ENCODE measurements around the gene ISYNA1.

ISYNA1 gene
- 18.0 to 29.0 reads per million in 2 donors for total RNA-seq

DNA sequence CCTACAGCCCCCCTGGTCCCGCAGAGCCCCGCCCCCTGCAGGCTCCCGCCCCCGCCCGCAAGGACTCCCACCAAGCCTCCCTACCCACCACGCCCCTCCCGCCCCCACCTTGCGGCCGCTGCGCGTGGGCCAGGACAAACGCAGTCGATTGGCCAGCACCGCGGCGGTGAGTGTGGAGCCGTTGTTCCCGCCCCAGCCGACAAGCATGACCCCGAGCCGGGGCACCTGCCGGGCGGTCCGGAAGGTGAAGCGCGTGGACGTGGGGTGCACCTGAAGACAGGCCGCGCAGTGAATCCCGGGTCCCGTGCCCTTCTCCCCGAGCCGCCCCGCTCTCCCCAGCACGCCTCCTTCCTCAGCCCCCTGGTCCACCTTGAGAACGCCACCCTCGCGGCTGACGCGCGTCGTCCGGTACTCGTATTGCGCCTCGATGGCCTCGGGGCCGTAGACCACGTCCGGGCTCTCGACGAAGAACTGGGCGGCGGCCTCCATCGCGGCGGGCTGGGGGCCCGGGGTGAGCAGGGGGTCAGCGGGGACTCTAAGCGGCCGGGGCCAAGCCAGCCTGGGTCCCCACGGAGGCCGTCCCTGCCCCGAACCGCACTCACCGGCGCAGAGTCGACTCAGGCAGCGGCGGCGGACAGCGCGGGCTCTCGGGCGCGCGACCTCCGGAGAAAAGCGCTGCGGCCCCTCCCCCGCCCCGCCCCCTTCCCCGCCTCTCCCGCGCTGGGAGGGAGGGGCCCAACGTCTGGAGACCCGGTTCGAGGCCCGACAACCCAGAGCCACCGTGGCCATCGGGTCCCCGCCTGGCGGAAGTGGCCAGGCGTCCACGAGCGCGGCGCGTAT, at the start of gene ISYNA1:
Gene ISYNA1, minus strand, starts transcription at position 643 of the 840 bp plus-strand sequence. Its CDS starts 154 bp downstream, at position 489.
- peak in 2 of 5 experiments; percentile 21 to 50 for DNase-seq

DNA sequence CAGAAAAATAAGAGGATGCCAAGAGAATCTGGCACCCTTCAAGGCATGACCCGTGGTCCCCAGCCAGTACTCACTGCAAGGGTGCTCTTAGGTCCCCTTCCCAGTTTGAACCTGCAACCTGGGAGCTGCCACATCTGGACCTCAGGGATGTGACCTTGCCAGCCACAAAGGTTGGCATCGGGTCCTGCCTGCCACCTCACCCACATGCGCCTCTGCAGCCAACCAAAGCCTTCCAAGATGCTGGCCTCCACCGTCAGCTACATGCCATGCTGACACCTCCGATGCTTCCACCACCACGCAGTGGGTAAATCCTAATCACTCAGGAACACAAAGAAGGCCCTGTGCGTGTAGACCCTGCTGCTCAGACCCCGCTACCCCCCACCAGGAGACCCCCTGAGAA, 48.8 kb upstream of the ISYNA1 start:
- no peak for DNase-seq

DNA sequence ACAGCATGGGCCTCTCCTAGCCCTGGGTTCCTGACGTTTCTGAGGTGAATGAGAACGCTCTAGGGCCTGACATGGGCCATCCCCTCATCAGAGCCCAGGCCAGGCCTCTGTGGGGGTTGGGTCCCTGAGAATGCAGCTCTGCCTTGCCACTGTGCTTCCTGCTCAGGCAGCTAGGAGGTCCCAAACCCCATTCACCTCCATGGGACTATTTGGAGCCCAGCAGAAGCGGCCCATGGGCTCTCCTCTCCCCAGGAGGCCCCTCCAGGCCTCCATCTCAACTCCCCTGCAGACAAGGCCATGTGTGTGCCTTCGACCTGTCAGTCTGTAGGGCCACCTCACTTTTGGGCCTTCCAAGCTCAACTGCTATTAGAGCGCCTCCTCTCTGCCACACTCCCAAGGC, 47.1 kb upstream of the ISYNA1 start:
- DNase-seq, result no peak

GRCh38 chr19:18483119-18483890, 45.4 kb upstream of the ISYNA1 start:
- DNase-seq, result no peak

GRCh38 chr19:18481505-18482222, 43.7 kb upstream of the ISYNA1 start:
- no peak for DNase-seq

GRCh38 chr19:18480006-18480691, 42.2 kb upstream of the ISYNA1 start:
- no peak for DNase-seq

- DNase-seq, result peak in 3 of 5 experiments; percentile 38 to 78 (median 75)
Observed at GRCh38 chr19:18478545-18479311, 40.8 kb upstream of the ISYNA1 start.

DNA sequence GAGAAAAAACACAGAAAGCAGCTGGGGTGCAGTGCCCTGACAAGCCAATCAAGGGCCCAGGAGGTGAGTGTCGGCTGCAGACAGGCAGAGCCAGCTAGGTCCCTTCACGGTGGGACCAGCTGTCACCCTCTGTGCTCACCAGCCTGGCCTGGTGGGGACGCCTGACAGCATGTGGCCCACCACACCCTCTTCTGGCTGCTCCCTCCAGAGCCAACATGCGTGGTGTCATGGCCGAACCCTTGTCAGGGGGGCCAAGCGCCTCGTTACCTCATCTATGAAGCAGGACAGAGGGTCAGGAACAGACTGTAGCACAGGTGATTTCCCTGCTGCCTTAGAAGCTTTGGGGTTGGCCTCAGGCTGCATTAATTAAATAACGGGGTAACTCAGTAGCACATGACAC, 40.0 kb upstream of the ISYNA1 start:
- DNase-seq, result no peak

DNA sequence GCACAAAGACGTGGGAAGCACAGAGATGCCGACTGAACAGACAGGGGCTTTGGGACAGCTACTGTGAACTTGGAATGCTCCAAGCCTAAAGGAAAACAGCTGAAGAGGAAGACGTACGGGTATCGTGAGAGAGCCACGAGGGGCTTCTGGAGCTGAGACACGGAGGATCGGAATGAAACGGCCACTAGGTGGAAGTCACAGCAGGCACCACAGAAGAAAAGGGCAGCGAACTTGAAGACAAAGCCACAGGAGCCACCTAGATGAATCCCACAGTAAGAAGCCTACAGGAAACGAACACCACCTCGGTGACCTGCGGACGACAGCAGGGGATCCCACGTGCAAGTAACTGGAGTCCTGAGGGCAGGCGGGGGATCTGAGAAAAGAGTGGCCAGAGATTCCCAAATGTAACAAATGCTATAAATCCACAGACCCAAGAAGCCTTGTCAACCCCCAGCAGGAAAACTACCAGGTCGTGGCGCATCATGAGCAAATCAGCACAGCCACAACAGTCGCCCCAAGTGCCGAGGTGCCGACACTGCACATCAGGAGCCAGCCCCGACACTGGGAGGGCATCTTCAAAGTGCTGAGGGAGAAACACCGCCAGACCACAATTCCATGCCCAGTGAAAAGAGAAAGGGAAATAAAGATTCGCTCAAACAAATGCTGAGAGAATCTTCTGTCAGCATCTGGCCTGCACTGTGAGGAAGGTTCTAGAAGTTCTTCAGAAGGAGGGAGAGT, 39.3 kb upstream of the ISYNA1 start:
- DNase-seq, result peak in 1 of 5 experiments; percentile 68

DNA sequence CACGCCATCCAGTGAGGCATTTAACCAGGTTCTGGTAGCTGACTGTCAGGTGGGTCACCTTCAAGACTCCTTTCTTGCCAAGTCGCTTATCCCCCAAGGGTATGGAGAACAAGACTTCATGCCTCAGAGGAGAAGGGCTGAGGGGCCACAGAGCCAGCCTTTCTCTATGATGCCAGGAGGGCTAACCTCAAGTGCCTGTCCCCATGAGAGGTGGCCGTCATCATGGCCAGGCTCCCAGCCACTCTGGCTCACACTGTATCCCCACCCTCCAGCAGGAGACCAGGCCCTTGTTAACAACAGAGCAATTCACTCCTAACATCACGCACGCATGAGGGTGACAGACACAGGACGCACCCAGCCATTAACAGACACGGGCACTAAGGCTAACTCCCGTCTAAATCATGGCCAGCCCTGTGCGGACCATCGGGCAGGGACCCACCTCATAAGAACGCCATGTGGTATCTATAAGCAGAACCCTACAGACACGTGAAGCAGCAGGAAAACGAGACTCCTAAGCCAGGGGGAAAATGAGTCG, 38.6 kb upstream of the ISYNA1 start:
- DNase-seq, result no peak

- DNase-seq, result no peak
Observed at GRCh38 chr19:18475762-18476331, 37.9 kb upstream of the ISYNA1 start.

DNA sequence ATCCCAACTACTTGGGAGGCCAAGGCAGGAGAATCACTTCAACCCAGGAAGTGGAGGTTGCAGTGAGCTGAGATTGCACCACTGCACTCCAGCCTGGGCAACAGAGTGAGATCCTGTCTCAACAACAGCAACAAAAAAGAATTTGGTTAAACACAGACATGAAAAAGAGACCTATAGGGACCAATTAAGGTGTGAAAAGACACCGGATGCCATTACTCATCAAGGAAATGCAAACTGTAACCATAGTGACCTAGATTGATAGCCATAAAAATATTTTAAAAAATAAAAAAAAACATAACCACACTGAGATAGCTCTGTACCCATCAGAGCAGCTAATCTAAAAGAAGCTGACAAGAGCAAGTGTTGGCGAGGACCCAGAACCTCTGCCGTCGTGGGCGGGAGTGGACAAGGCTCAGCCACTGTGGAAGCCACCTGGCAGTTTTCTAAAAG, 37.1 kb upstream of the ISYNA1 start:
- peak in 2 of 5 experiments; percentile 76 to 79 for DNase-seq

- no peak for DNase-seq
Observed at GRCh38 chr19:18474366-18474887, 36.5 kb upstream of the ISYNA1 start.

DNA sequence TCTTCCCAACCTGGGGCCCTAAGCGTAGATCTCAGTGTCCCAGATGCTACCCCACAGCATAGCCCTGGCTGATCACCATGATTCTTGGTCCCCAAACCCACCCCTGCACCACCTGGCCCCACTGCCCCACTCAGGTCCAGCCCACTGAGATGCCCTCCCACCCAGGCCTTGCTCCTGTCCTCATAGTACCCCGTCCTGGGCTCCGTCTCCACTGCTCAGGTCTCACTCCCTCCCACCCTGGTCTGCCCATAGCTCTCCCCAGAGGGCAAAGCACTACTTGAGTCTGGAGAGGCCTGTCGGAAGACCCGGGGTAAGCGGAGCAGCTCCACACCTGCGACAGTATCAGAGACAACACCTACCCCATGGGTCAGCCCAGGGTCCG, 35.8 kb upstream of the ISYNA1 start:
- DNase-seq, result no peak

DNA sequence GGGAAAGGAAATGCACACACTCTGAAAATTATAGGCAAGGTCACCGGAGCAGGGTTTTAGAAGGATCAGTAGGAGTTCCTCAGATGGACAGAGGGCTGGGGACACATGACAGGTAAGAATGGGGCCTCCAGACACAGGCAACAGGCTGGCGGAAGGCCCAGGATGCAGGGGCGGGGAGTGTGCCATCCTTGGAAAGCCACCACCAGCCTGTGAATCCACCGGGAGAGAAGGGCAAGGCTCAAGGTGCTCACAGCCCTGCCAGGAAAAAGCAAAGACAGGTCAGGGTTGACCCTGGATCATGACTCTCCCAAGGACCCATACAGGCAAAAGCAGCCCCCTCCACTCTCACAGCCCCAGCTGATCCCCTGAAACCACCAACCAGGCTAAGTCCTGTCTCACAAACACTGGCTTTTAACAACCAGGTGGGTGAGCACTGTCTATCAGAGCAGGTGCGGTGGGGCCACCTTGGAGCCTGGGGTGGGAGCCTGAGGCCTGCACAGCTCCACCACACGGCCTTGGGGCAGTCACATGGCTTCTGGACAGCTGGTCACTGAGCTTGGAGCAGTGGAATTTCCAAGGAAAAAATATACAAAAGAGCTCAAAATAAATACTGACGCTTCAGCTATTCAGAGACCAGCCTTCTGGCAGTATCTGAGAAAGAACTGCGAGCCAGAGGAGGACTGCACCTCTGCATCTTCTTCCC, 35.2 kb upstream of the ISYNA1 start:
- DNase-seq, result no peak

GRCh38 chr19:18470787-18471186, 32.9 kb upstream of the ISYNA1 start:
- no peak for DNase-seq

DNA sequence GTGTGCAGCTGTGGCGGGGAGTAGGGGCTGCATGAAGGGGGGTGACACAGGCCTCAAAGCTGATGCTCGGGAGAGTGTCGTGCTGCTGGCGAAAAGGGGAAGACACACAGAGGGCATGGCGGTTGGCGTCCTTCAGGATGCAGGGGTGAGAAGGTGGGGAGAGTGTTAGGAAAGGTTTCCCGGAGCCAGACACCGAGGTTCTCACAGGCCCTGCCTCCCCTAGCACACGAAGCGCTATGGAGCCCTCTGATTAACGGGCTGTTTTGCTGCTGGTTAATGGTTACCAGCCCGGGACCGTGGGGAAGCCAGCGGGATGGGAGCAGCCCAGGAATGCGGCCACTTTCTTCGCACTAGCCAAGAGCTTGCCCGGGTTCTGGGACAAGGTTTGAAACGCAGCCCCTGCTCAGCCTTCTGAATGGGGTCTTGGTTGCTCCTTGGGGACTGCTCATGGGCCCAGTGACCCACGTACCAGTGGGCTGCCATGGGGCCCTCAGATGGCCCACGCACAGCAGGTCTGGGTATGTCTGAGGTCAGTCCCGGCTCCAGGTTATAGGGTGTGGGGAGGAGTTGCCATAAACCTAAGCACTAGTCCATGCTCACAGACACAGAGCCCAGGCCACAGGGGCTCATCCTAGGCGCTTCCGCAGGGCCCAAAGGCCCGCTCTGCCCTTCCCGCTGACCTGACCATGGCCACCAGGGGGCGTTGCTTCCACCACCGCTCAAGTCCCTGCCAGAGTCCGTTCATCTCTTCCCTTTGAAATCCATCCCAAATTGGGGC, 31.3 kb upstream of the ISYNA1 start:
- DNase-seq, result peak; percentile 38 to 58 (median 50)

GRCh38 chr19:18468517-18468916, 30.6 kb upstream of the ISYNA1 start:
- DNase-seq, result no peak

Data from T-helper 2 cell (primary cell).